IPS-NIHi7 (cell line): ENCODE measurements around the gene BEGAIN.

Experiments
- DNase-seq: peaks from one replicate; pipeline ENCODE4 v3.0.0; 2012; ENCODE audit warnings: mixed read lengths; ENCODE audit errors: extremely low spot score

Gene BEGAIN

GRCh38 chr14:100587086-100587762, at the start of gene BEGAIN:
TSS of gene BEGAIN (minus strand) at chr14:100587417. CDS start at chr14:100587290, 127 bp downstream.
- DNase-seq, result peak; percentile 78

- no peak for DNase-seq
Observed at GRCh38 chr14:100636559-100636958, 49.3 kb upstream of the BEGAIN start.

GRCh38 chr14:100634026-100634425, 46.8 kb upstream of the BEGAIN start:
- DNase-seq, result no peak

GRCh38 chr14:100633406-100633805, 46.2 kb upstream of the BEGAIN start:
- no peak for DNase-seq

GRCh38 chr14:100629696-100630095, 42.5 kb upstream of the BEGAIN start:
- no peak for DNase-seq

GRCh38 chr14:100629098-100629497, 41.9 kb upstream of the BEGAIN start:
- no peak for DNase-seq

- DNase-seq, result no peak
Observed at GRCh38 chr14:100628225-100628624, 41.0 kb upstream of the BEGAIN start.

GRCh38 chr14:100626614-100627013, 39.4 kb upstream of the BEGAIN start:
- no peak for DNase-seq

- no peak for DNase-seq
Observed at GRCh38 chr14:100623961-100624360, 36.7 kb upstream of the BEGAIN start.

- DNase-seq, result no peak
Observed at GRCh38 chr14:100623557-100623956, 36.3 kb upstream of the BEGAIN start.

GRCh38 chr14:100622708-100623485, 35.7 kb upstream of the BEGAIN start:
- no peak for DNase-seq

- no peak for DNase-seq
Observed at GRCh38 chr14:100622224-100622623, 35.0 kb upstream of the BEGAIN start.

GRCh38 chr14:100621806-100622205, 34.6 kb upstream of the BEGAIN start:
- DNase-seq, result peak; percentile 63

GRCh38 chr14:100620255-100621100, 33.3 kb upstream of the BEGAIN start:
- DNase-seq, result no peak

- no peak for DNase-seq
Observed at GRCh38 chr14:100619396-100620254, 32.4 kb upstream of the BEGAIN start.

GRCh38 chr14:100618763-100619320, 31.6 kb upstream of the BEGAIN start:
- DNase-seq, result no peak

- no peak for DNase-seq
Observed at GRCh38 chr14:100618318-100618693, 31.1 kb upstream of the BEGAIN start.

- DNase-seq, result no peak
Observed at GRCh38 chr14:100617410-100618317, 30.4 kb upstream of the BEGAIN start.

GRCh38 chr14:100616854-100617409, 29.7 kb upstream of the BEGAIN start:
- no peak for DNase-seq
